Large intestine (tissue), 3 donors: ENCODE results near the gene SLC1A7. TPM values are rescaled to one million over a fixed set of nuclear protein-coding genes. Genes with fewer than 3 reads are reported as not detected.

Source experiments
- DNase-seq, 2 donors: peaks; one replicate each; pipeline versions ENCODE4 v3.0.0 to v3.0.0-alpha.2; 2013
- H3K27ac ChIP-seq: one replicate; pipeline ENCODE4 v1.5.1; 2013; ENCODE audit warnings: low read length
- H3K27me3 ChIP-seq: 2 replicates; pipeline ENCODE4 v1.6.1; 2013; ENCODE audit warnings: low read length; ENCODE audit not compliant: control insufficient read depth, insufficient read depth
- H3K36me3 ChIP-seq: 2 replicates; pipeline ENCODE4 v1.6.1; 2013; ENCODE audit warnings: low read length; ENCODE audit not compliant: control insufficient read depth, insufficient read depth
- H3K4me1 ChIP-seq: one replicate; pipeline ENCODE4 v1.6.1; 2013; ENCODE audit warnings: low read length; ENCODE audit not compliant: control insufficient read depth, insufficient read depth
- H3K4me3 ChIP-seq: one replicate; pipeline ENCODE4 v1.5.1; 2013; ENCODE audit warnings: low read length
- H3K9me3 ChIP-seq: one replicate; pipeline ENCODE4 v1.6.1; 2013; ENCODE audit warnings: mild to moderate bottlenecking, low read depth, low read length, moderate library complexity; ENCODE audit not compliant: control insufficient read depth
- WGBS: methylation state at CpG from one replicate; pipeline ENCODE4 v1.1.5; 2013; ENCODE audit warnings: low lambda C conversion rate; ENCODE audit not compliant: insufficient coverage; 5-methylcytosine and 5-hydroxymethylcytosine counted together
- polyA plus RNA-seq: library from polyadenylated mRNA; unstranded; fragments of 120-200 nt; gene quantifications from one replicate; pipeline ENCODE4 v1.2.1, GENCODE V29; 2013

SLC1A7 gene
- polyA plus RNA-seq, 1 donor = 0.40 TPM

DNA sequence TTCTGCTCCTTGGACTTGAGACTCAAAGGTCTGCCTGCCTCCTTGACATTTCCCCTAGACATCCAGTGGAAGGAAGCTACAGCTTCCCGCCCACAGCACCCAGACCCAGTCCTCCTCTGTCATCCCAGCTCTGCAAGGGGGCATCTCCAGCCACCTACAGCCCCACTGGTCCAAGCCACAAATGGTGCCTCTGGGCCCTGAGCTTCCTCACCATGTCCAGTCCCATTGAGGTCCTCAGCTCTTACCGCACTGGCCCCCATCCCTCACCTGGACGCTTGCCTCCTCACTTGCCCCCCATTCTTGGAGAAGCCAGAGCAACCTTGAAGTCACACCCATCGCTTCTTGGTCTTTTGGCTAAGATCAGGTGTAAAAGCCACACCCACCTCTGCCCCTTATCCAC, 67.2 kb downstream of the SLC1A7 start:
- WGBS = no CpG with 5 or more reads among the region's 4 CpGs
- Histone ChIP-seq H3K4me1 (peaks cover 4% of the 10 kb centered on the region), H3K27ac (no peak overlapping the region), H3K27me3 (no peaks in the 10 kb centered on the region), H3K4me3 (no peak overlapping the region), H3K9me3 (peaks cover 7% of the 10 kb centered on the region), H3K36me3 (no peaks in the 10 kb centered on the region)
- DNase-seq = no peak

DNA sequence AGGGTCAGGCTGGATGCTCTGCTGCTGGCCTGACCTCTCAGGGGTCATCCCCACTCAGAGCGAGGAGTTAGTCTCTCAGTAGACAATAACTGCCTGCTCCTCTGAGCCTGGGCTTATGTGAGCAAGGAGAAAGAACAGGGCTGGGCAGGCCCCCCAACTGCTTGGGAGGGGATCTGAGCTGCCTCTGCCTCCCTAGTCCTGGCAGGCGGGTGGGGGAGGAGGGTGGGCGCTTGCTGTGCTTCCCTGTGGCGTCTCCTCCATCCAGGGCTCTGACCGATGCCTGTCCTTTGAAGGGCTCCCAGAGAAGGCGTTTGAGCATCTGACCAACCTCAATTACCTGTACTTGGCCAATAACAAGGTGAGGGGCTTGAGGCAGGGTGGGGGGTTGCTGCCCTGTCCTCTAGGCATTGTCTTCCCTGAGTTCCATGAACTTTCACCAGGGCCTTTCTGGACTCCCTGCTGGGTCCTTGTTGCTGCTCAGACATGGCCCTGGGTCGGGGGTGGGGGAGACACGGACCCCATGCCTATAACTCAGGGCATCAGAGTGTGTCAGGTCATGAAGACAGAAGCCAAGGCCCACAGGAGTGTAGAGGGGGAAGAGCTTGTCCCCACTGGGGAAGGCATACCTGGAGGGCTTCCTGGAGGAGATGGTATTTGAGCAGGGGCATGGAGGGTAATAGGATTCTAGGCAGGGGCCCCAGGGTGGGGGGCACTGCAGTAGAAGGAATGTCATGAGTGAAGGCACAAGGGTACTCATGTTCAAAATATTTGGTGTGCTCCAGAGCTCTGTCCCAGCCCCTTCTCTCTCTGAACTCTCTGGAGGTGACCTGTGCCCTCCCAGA, 67.9 kb downstream of the SLC1A7 start:
- Histone ChIP-seq H3K27me3 (no peaks in the 10 kb centered on the region), H3K36me3 (no peaks in the 10 kb centered on the region), H3K27ac (no peak overlapping the region), H3K9me3 (peaks cover 11% of the 10 kb centered on the region), H3K4me1 (peaks cover 4% of the 10 kb centered on the region), H3K4me3 (no peak overlapping the region)
- WGBS = no CpG with 5 or more reads among the region's 8 CpGs
- DNase-seq = no peak

DNA sequence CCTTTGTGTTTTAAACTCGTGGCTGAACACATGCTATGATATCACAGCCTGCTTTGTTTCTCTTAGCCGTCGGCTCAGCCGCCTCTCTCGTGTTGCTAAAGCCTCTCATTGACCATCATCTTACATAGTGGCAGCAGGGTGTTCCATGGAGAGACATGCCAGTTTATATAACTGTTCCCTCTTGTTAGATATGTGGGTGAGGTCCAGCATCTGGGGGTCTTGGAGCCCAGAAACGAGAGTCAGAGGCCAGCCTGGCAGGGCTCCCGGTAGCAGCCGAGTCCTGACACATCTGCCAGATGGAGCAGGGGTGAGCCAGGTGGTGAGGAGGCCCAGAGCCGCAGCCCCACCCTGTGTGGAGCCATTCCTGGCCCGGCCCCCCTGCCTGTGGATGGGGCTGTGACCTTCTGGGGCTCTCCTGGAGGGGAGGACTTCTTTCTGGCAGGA, 68.5 kb downstream of the SLC1A7 start:
- Histone ChIP-seq H3K4me3 (no peak overlapping the region), H3K9me3 (peaks cover 11% of the 10 kb centered on the region), H3K36me3 (no peaks in the 10 kb centered on the region), H3K27ac (no peak overlapping the region), H3K27me3 (no peaks in the 10 kb centered on the region), H3K4me1 (peaks cover 1% of the 10 kb centered on the region)
- no peak for DNase-seq
- 80% methylated on average over 1 of the region's 10 CpGs for WGBS

DNA sequence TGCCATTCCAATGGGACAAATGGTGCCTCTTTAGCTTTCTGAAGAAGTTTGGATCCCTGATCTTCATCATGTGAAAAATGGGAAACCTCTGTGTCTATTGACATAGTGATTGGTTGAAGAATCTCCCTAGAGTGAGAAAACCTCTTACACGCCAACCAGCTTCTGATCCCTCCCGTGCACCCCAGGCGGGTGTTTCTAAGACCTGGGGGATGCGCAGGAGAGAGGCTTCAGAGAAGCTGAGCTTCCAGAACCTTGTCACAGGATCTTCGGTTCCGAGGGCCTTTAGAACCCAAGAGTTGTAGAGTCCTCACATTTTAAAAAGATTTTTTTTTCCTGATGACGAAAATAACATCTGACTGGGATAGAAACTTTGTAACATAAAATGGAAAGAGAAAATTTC, 69.2 kb downstream of the SLC1A7 start:
- no peak for DNase-seq
- Histone ChIP-seq H3K9me3 (peaks cover 5% of the 10 kb centered on the region), H3K27ac (no peak overlapping the region), H3K36me3 (no peaks in the 10 kb centered on the region), H3K4me3 (no peak overlapping the region), H3K4me1 (no peaks in the 10 kb centered on the region), H3K27me3 (no peaks in the 10 kb centered on the region)
- 100% methylated on average over 1 of the region's 7 CpGs for WGBS

DNA sequence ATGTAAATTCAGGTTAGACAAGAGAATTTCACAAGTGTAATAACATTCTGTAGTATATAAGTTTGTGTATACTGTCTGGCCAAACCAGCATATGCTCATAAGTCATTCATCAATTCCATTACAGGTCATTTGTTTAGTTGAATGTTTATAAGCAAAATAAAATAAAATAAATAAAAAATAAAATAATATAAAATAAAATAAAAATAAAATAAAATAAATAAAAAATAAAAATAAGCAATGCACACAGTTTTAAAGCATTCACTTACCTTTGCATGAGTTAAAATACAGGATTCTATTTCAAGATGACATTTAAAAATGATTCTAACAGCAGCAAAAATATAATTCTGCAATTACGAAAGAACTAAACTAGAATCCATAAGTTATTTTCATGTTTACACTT, 70.5 kb downstream of the SLC1A7 start:
- Histone ChIP-seq H3K4me3 (no peak overlapping the region), H3K27ac (no peak overlapping the region), H3K9me3 (peaks cover 4% of the 10 kb centered on the region), H3K27me3 (no peaks in the 10 kb centered on the region), H3K36me3 (no peaks in the 10 kb centered on the region), H3K4me1 (no peaks in the 10 kb centered on the region)
- no CpG with 5 or more reads among the region's 1 CpG for WGBS
- no peak for DNase-seq

DNA sequence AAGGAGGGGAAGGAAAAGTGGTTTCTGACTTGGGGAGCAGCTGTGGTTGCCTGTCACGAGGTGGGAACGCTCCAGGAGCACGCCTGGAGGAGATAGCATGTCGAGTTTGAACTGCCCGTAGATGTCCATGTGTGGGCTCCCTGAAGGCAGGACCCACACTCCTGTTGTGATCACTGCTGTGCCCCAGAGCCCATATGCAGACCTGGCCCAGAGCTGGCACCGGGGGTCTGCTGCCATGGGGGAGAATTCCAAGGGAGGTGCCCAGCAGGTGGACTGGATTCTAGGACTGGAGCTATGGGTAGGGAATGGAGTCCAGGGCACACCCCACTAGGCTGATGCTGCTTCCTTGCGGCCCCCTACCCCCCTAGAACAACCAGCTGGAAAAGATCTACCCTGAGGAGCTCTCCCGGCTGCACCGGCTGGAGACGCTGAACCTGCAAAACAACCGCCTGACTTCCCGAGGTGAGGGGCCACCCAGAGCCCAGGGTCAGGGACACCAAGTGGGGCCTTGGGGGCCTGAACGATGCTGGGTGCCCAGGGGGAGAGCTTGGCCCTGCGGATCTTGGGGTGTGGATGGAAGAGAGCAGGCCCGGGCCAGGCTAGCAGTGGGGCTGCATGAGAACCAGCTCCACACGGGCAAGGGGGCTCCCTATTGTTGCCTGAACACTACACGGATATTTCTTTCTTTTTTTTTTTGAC, 71.1 kb downstream of the SLC1A7 start:
- Histone ChIP-seq H3K9me3 (peaks cover 4% of the 10 kb centered on the region), H3K4me3 (no peak overlapping the region), H3K36me3 (no peaks in the 10 kb centered on the region), H3K27me3 (no peaks in the 10 kb centered on the region), H3K4me1 (no peaks in the 10 kb centered on the region), H3K27ac (no peak overlapping the region)
- no CpG with 5 or more reads among the region's 17 CpGs for WGBS
- DNase-seq = no peak

DNA sequence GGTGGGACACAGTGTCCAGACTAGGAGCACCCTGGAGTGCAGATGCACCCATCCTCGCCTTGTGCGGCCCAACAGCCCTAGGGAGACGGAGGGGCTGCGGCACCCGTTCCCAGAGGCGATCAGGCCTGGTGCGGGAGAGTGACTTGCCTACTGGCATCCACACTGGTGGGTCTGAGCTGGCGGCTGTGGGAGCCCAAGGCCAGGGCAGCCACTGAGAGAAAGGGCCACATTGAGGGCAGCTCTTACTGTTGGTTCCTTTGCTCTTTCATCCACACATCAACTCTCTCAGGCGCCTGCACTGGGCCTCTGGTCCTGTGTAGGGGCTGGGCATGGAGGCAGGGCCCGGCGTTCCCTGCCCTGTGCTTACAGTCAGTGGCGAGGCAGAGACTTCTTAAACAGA, 71.8 kb downstream of the SLC1A7 start:
- H3K4me1 ChIP-seq = no peaks in the 10 kb centered on the region
- H3K36me3 ChIP-seq = no peaks in the 10 kb centered on the region
- no peak overlapping the region for H3K4me3 ChIP-seq
- H3K27me3 ChIP-seq = no peaks in the 10 kb centered on the region
- no peak overlapping the region for H3K27ac ChIP-seq
- peaks cover 4% of the 10 kb centered on the region for H3K9me3 ChIP-seq
- no peak for DNase-seq
- WGBS = no CpG with 5 or more reads among the region's 12 CpGs

DNA sequence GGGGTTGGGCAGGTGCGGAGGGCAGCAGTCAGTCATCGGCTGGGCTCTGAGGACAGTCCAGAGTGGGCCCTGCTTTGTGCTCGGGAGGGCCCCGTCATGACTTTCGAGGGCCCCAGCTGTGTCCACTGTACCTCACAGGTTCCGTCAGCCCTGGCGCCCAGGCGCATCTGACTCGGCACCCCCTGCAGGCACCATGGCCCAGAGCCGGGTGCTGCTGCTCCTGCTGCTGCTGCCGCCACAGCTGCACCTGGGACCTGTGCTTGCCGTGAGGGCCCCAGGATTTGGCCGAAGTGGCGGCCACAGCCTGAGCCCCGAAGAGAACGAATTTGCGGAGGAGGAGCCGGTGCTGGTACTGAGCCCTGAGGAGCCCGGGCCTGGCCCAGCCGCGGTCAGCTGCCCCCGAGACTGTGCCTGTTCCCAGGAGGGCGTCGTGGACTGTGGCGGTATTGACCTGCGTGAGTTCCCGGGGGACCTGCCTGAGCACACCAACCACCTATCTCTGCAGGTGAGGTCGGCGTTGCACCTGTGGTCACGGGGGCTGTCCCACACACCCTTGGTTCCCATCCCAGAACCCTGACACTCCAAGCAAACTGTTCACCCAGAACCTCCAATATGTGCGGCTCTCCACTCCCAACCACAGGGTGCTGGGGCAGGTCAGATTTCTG, 72.6 kb downstream of the SLC1A7 start:
- peaks cover 4% of the 10 kb centered on the region for H3K9me3 ChIP-seq
- H3K36me3 ChIP-seq = no peaks in the 10 kb centered on the region
- H3K4me3 ChIP-seq = no peak overlapping the region
- WGBS = no CpG with 5 or more reads among the region's 31 CpGs
- DNase-seq = no peak
- no peaks in the 10 kb centered on the region for H3K4me1 ChIP-seq
- no peak overlapping the region for H3K27ac ChIP-seq
- no peaks in the 10 kb centered on the region for H3K27me3 ChIP-seq

DNA sequence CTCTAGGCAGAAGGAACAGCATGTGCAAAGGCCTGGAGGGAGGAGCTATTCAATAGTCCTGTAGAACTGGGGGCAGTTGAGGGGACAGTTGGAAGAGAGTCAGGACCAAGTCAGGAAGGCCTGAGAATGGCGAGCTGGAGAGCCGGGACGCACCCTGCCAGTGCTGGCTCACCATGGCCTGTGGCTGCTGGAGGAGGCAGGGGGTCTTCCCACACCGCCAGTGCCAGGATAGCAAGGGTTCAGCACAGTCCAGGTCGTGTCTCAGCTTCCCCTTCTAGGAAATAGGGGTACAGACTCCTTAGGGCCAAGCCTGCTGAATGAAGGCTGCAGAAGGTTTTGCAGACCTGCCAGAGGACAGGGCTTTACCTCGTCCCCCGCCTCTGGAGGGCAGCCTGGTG, 73.2 kb downstream of the SLC1A7 start:
- no peaks in the 10 kb centered on the region for H3K4me1 ChIP-seq
- peaks cover 4% of the 10 kb centered on the region for H3K9me3 ChIP-seq
- H3K4me3 ChIP-seq = no peak overlapping the region
- DNase-seq = no peak
- H3K27me3 ChIP-seq = no peaks in the 10 kb centered on the region
- no peaks in the 10 kb centered on the region for H3K36me3 ChIP-seq
- H3K27ac ChIP-seq = no peak overlapping the region
- WGBS = no CpG with 5 or more reads among the region's 7 CpGs

DNA sequence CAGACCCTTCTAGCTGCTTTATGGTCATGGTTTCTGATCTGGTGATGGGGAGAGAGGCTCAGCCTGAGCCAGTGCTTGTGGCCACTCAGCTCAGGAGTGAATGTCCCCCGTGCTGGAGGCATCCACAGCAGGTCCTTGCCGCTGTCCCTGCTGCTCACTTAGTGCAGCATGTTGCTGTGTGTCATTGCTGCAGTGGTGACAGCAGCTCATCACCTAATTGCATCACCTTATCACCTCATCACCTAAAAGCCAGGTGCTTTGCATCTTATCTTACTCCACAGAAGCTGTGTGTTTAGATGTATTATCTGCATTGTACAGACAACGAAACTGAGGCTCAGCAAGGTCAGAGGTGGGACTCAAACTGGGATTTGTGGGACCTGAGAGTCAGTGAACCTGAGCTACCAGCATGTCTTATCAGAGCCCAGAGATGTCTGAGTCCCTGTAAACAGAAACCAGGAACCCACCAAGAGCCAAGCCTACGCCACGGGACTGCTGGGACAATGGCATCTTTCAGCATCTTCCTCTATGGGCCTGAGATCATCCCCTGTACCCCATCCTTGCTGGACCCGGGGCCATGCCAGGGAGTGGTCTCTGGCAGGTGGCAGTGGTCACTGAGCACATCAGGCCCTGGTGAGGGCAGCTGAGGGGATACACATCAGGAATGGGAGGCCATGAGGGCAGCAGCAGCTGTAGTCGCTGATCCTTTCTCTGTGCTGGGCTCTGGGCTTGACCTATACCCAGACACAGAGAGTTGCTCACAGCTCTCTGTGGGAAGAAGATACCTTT, 73.9 kb downstream of the SLC1A7 start:
- no peak for DNase-seq
- Histone ChIP-seq H3K4me3 (no peak overlapping the region), H3K27ac (no peak overlapping the region), H3K4me1 (no peaks in the 10 kb centered on the region), H3K27me3 (peaks cover 6% of the 10 kb centered on the region), H3K9me3 (peaks cover 4% of the 10 kb centered on the region), H3K36me3 (no peaks in the 10 kb centered on the region)
- no CpG with 5 or more reads among the region's 7 CpGs for WGBS
